ENCODE measurements around the gene KCNK2.

GRCh38 chr1:215188302-215188950, 105.9 kb downstream of the KCNK2 start:
- TF ChIP-seq ATF7 (IDR thresholded peaks at IDR 0.05; ENCODE audit: low read depth) (no peak), CHD2 (IDR thresholded peaks at IDR 0.05; ENCODE audit: borderline replicate concordance, low read depth, low read length) (no peak), EZH2 (IDR thresholded peaks at IDR 0.05; ENCODE audit: borderline replicate concordance, control insufficient read depth, low read depth, low read length) (no peak)
- TF ChIP-seq, protein P1, sequence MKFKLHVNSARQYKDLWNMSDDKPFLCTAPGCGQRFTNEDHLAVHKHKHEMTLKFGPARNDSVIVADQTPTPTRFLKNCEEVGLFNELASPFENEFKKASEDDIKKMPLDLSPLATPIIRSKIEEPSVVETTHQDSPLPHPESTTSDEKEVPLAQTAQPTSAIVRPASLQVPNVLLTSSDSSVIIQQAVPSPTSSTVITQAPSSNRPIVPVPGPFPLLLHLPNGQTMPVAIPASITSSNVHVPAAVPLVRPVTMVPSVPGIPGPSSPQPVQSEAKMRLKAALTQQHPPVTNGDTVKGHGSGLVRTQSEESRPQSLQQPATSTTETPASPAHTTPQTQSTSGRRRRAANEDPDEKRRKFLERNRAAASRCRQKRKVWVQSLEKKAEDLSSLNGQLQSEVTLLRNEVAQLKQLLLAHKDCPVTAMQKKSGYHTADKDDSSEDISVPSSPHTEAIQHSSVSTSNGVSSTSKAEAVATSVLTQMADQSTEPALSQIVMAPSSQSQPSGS (IDR thresholded peaks at IDR 0.05; ENCODE audit: low read length): no peak
- TF ChIP-seq, protein P2, sequence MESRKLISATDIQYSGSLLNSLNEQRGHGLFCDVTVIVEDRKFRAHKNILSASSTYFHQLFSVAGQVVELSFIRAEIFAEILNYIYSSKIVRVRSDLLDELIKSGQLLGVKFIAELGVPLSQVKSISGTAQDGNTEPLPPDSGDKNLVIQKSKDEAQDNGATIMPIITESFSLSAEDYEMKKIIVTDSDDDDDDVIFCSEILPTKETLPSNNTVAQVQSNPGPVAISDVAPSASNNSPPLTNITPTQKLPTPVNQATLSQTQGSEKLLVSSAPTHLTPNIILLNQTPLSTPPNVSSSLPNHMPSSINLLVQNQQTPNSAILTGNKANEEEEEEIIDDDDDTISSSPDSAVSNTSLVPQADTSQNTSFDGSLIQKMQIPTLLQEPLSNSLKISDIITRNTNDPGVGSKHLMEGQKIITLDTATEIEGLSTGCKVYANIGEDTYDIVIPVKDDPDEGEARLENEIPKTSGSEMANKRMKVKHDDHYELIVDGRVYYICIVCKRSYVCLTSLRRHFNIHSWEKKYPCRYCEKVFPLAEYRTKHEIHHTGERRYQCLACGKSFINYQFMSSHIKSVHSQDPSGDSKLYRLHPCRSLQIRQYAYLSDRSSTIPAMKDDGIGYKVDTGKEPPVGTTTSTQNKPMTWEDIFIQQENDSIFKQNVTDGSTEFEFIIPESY (IDR thresholded peaks at IDR 0.05): no peak

Measured in GM12878 (cell line).